Measurements from ENCODE around the gene SLC2A5. TPM values are rescaled to one million over a fixed set of nuclear protein-coding genes. Genes with fewer than 3 reads are reported as not detected.
A peak's percentile ranks its signal among the peaks of the same experiment; 100 is the strongest.
"Not testable (repeated sequence)": the region's sequence is repeated elsewhere in the genome, so short reads cannot be mapped to it uniquely, and the experiment has no call there.

Gene SLC2A5
- total RNA-seq, 6 experiments from 2014 or later: 0.10 to 0.83 (median 0.18) TPM; not detected in 1

DNA sequence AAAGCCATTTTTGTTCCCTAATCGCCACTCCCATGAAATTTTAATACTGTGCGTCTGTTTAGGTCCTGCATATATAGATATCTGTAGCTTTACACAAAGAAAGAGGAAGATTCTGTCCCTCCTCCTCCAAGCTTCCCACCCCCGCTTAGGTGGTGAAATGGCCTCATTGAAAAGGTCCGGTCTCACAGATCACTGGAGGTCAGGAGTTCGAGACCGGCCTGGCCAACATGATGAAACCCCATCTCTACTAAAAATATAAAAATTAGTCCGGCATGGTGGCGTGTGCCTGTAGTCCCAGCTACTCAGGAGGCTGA is 64.1 kb downstream of the SLC2A5 start:
- no peak for DNase-seq
- Mint-ChIP-seq H3K36me3 (ENCODE audit: low read depth) (no peaks in the 10 kb centered on the region), H3K27ac (no peak overlapping the region), H3K4me3 (no peak overlapping the region), H3K4me1 (ENCODE audit: low read depth) (peaks cover 12% of the 10 kb centered on the region; the same call in 1 of the 2 replicates), H3K27me3 (ENCODE audit: insufficient read depth) (peaks cover 20% of the 10 kb centered on the region), H3K9me3 (no peaks in the 10 kb centered on the region)
- TF ChIP-seq, protein P1, sequence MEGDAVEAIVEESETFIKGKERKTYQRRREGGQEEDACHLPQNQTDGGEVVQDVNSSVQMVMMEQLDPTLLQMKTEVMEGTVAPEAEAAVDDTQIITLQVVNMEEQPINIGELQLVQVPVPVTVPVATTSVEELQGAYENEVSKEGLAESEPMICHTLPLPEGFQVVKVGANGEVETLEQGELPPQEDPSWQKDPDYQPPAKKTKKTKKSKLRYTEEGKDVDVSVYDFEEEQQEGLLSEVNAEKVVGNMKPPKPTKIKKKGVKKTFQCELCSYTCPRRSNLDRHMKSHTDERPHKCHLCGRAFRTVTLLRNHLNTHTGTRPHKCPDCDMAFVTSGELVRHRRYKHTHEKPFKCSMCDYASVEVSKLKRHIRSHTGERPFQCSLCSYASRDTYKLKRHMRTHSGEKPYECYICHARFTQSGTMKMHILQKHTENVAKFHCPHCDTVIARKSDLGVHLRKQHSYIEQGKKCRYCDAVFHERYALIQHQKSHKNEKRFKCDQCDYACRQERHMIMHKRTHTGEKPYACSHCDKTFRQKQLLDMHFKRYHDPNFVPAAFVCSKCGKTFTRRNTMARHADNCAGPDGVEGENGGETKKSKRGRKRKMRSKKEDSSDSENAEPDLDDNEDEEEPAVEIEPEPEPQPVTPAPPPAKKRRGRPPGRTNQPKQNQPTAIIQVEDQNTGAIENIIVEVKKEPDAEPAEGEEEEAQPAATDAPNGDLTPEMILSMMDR (IDR thresholded peaks at IDR 0.05): peak; percentile 4; the same call in 1 of the 2 replicates

DNA sequence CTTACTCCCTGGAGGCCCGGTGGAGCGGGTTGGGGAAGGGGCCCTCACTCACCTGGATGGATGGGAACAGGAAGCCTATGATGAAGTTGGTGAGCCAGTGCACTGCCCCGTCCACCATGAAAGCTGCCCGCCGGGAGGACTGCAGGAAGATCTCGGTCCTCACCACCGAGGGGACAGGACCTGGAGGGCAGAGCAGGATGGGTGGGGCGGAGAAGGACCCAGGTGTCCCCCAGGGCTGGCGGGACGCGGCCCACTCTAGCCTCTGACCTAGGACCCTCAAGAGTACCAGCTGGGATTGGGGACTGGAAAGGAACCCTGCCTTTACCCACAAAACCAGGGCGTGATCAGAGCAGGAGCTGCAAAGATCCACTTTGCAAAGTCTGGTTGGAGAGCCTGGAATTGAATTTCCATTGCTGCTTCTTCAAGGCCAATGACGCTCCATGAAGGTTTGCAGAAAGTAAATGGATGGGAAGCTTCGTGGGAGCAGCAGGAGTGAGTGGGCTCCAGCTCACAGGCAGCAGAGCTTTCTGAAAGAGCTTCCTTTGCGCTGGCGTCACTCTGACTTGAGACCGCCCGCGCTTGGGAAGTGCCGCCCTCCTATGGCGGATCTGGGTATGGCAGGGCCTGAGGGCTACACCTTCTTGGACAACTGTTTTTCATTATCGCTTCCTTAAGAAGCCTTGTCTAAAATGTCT is 64.6 kb downstream of the SLC2A5 start:
- DNase-seq: peak; percentile 75
- peaks cover 20% of the 10 kb centered on the region for H3K27me3 Mint-ChIP-seq (ENCODE audit: insufficient read depth)
- no peak overlapping the region for H3K4me3 Mint-ChIP-seq
- no peaks in the 10 kb centered on the region for H3K9me3 Mint-ChIP-seq
- H3K36me3 Mint-ChIP-seq (ENCODE audit: low read depth): no peaks in the 10 kb centered on the region
- peaks cover 12% of the 10 kb centered on the region; the same call in 1 of the 2 replicates for H3K4me1 Mint-ChIP-seq (ENCODE audit: low read depth)
- no peak overlapping the region for H3K27ac Mint-ChIP-seq
- TF ChIP-seq, protein P1 (IDR thresholded peaks at IDR 0.05): peak; percentile 98

DNA sequence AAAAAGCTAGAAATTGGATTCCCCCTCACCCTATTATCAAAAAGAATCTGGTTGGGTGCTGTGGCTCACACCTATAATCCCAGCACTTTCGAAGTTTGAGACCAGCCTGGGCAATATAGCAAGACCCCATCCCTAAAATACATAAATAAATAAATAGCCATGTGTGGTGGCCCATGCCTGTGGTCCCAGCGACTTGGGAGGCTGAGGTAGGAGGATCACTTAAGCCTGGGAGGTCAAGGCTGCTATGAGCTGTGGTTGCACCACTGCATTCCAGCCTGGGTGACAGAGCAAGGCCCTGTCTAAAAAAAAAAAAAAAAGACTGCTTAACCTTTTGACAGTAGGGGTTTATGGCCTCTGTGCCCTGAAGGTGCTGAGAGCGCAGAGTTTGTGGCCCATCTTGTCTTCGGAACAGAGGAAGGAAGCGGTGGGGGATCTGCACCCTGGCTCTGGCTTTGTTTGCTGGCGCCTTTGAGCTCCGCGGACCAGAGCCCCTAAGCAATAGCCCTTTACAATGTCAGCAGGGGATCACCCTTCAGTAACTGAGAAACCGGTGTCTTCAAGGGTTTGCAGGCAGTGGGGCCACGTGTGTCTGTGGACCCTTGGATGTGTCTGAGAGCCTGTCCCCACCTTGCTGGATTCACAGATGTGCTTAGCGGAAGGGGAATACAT is 65.3 kb downstream of the SLC2A5 start:
- Mint-ChIP-seq H3K36me3 (ENCODE audit: low read depth) (no peaks in the 10 kb centered on the region), H3K4me3 (no peak overlapping the region), H3K9me3 (no peaks in the 10 kb centered on the region), H3K4me1 (ENCODE audit: low read depth) (peaks cover 12% of the 10 kb centered on the region; the same call in 1 of the 2 replicates), H3K27me3 (ENCODE audit: insufficient read depth) (peaks cover 20% of the 10 kb centered on the region), H3K27ac (no peak overlapping the region)
- DNase-seq: no peak
- TF ChIP-seq, protein P1 (IDR thresholded peaks at IDR 0.05): no peak

DNA sequence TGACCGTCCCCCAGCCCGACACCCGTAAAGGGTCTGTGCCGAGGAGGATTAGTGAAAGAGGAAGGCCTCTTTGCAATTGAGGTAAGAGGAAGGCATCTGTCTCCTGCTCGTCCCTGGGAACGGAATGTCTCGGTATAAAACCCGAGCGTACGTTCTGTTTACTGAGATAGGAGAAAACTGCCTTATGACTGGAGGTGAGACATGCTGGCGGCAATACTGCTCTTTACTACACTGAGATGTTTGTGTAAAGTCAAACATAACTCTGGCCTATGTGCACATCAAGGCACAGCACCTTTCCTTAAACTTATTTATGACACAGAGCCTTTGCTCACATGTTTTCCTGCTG is 67.2 kb downstream of the SLC2A5 start:
- Mint-ChIP-seq H3K27me3 (ENCODE audit: insufficient read depth) (peaks cover 16% of the 10 kb centered on the region), H3K4me1 (ENCODE audit: low read depth) (peaks cover 12% of the 10 kb centered on the region; the same call in 1 of the 2 replicates)
- not testable (repeated sequence) for H3K27ac Mint-ChIP-seq; H3K9me3 Mint-ChIP-seq; H3K4me3 Mint-ChIP-seq; DNase-seq; H3K36me3 Mint-ChIP-seq (ENCODE audit: low read depth)

DNA sequence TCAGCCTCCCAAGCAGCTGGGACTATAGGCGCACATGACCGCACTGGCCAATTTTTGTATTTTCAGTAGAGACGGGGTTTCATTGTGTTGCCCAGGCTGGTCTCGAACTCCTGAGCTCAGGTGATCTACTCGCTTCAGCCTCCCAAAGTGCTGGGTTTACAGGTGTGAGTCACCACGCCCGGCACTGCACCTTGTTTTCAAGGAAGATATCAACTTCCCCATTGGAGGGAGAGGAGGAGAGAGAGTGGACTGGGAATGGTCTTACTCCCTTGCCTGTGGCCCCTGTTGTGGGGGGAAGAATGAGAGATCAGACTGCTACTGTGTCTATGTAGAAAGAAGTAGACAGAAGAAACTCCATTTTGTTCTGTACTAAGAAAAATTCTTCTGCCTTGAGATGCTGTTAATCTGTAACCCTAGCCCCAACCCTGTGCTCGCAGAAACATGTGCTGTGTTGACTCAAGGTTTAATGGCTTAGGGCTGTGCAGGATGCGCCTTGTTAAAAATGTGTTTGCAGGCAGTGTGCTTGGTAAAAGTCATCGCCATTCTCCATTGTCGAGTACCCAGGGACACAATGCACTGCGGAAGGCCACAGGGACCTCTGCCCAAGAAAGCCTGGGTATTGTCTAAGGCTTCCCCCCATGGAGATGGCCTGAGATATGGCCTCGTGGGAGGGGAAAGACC is 67.8 kb downstream of the SLC2A5 start:
- peaks cover 16% of the 10 kb centered on the region for H3K27me3 Mint-ChIP-seq (ENCODE audit: insufficient read depth)
- not testable (repeated sequence) for H3K27ac Mint-ChIP-seq

DNA sequence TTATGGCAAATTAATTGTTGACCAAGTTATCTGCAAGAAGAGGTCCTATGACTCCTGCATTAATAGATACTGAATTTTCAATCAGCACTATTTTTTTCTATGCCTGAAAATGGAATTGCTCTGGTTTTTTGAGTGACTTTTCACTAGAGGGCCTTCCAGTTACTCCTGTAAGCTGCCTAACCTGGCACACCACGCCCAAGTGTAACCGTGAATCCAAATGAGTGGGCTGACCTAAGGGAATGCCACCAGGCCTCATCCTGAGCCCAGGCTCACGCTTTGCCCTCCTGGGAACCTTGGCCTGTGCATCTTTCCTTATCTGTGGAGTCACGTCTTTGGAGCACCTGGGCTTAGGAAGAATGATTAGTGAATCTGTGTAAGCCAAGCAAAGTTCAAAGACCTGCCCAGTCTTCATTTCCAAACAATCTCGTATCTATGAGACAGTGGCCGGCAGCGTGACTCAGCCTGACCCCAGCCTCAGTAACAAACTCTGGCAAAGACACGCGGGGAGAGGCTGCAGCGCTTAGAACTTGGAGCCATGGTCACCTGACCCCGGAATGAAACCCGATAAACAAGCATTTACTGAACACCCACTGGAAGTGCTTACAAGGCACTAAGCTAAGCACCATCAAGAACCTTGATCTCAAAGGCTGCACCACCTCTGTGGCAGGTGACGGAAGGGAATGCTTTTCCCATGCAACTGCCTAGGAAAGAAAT is 75.3 kb downstream of the SLC2A5 start:
- H3K27ac Mint-ChIP-seq; DNase-seq; H3K27me3 Mint-ChIP-seq (ENCODE audit: insufficient read depth); H3K36me3 Mint-ChIP-seq (ENCODE audit: low read depth); H3K4me1 Mint-ChIP-seq (ENCODE audit: low read depth); H3K4me3 Mint-ChIP-seq; H3K9me3 Mint-ChIP-seq: not testable (repeated sequence)

More for the DNA sequence above, 67.8 kb downstream of the SLC2A5 start:
- not testable (repeated sequence) for H3K9me3 Mint-ChIP-seq; H3K4me3 Mint-ChIP-seq; H3K36me3 Mint-ChIP-seq (ENCODE audit: low read depth); DNase-seq
- peaks cover 12% of the 10 kb centered on the region; the same call in 1 of the 2 replicates for H3K4me1 Mint-ChIP-seq (ENCODE audit: low read depth)

Data from HFFc6 (cell line).